Gastroesophageal sphincter (tissue), 3 donors: Measurements from ENCODE around the gene OGFOD3.

Source experiments
- EP300 ChIP-seq: sonication (generic); formaldehyde crosslinking; IDR thresholded peaks from one replicate; pipeline ENCODE4 v1.6.1; 2017; ENCODE audit warnings: antibody characterized with exemption, mild to moderate bottlenecking
- POLR2A ChIP-seq, 2 donors: fragments of 450-650 bp; IDR thresholded peaks; one replicate each; pipeline ENCODE4 v1.6.1; 2017; ENCODE audit warnings: antibody characterized with exemption in 2 of 2, mild to moderate bottlenecking in 2 of 2, moderate library complexity in 1 of 2
- TF ChIP-seq, protein P1 (sequence below), 4 experiments: fragments of 200-600 bp in 2 of 4; fragments of 450-650 bp in 2 of 4; sonication (generic) in 1 of 4; IDR thresholded peaks; one replicate each; pipeline ENCODE4 v1.5.1; 2017 to 2019; ENCODE audit warnings: antibody characterized with exemption in 4 of 4, mild to moderate bottlenecking in 2 of 4, moderate library complexity in 2 of 4

DNA sequence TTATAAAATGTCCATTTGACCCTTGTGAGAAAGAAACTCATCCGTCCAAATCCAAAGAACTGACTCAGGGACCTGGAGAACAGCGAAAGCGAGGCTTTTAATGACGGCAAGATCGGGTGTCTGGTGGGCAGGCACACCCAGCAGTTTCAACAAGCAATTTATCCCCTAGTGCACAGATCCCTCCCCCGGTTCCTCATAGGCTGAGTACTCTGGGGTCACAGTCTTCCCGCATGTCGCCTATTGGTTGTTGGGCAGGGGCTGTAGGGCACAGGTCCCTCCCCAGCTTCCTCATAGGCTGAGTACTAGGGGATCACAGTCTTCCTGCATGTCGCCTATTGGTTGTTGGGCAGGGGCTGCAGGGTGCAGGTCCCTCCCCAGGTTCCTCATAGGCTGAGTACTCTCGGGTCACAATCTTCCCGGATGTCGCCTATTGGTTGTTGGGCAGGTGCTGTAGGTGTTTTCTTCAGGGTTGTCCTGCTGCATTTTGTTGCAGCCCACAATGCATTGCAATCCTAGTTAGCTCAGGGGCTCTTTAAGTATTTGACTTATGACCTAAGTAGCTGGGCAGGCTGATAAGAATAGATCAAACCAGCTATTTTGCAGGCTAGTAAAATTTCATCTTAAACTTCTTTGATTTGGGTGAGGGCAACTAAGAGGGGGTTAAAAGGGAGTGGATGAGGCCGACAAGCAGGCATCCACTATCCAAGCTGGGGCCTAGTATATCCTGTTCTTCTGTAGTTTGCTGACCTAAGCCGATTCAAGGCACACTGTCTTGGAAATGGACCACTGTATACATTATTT lies 50.5 kb downstream of the OGFOD3 start:
- TF ChIP-seq POLR2A (IDR thresholded peaks at IDR 0.05) (no peak), EP300 (no peak)
- TF ChIP-seq, protein P1, sequence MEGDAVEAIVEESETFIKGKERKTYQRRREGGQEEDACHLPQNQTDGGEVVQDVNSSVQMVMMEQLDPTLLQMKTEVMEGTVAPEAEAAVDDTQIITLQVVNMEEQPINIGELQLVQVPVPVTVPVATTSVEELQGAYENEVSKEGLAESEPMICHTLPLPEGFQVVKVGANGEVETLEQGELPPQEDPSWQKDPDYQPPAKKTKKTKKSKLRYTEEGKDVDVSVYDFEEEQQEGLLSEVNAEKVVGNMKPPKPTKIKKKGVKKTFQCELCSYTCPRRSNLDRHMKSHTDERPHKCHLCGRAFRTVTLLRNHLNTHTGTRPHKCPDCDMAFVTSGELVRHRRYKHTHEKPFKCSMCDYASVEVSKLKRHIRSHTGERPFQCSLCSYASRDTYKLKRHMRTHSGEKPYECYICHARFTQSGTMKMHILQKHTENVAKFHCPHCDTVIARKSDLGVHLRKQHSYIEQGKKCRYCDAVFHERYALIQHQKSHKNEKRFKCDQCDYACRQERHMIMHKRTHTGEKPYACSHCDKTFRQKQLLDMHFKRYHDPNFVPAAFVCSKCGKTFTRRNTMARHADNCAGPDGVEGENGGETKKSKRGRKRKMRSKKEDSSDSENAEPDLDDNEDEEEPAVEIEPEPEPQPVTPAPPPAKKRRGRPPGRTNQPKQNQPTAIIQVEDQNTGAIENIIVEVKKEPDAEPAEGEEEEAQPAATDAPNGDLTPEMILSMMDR (IDR thresholded peaks at IDR 0.05) = no peak
